Endothelial cell of hepatic sinusoid (primary cell): Measurements from ENCODE around the gene PRR11.
"Not testable (repeated sequence)": the region's sequence is repeated elsewhere in the genome, so short reads cannot be mapped to it uniquely, and the experiment has no call there.

Experiments
- in situ Hi-C: cut with HindIII; loops from 2 replicates; pipeline ENCODE4 v1.10.0; 2017; ENCODE audit warnings: low sequenced_read_pairs

PRR11 gene

DNA sequence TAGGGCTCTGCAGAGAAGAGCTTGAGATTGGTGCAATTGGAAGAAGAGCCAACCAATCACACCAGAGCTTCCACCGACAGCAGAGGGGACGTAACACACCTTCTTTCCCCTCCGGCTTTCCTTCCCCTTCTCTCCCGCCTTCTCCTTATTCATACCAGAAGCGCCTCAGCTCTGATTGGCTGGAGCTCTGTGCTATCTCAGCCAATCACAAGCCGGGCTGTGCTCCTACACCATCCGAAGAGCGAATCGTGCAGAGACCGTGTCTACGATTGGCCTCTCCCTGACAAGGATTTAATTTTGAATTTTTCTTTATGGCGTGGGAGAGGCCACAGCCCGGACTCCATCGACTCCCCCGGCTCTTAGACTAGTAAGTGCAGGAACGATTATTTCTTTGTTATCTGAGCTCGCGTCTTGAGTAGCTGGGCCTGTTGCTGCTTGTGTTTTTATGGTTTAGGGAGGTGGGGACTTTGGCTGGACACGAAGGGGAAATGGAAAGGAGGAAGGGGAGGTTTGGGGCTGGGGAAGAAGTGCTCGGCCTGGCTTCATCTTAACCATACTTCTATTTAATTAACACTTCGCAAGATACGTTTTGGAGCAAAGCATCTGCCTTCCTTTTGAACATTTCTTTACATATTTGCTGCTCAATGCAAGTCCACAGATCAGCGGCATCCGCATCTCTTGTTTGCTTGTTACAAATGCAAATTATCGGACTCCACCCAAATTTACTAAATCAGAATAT is at the start of gene PRR11:
TSS of gene PRR11 (plus strand) at position 308 of the 739 bp plus-strand sequence. CDS start 14,007 bp downstream, outside the sequence.
- in situ Hi-C loops: no loop called here

DNA sequence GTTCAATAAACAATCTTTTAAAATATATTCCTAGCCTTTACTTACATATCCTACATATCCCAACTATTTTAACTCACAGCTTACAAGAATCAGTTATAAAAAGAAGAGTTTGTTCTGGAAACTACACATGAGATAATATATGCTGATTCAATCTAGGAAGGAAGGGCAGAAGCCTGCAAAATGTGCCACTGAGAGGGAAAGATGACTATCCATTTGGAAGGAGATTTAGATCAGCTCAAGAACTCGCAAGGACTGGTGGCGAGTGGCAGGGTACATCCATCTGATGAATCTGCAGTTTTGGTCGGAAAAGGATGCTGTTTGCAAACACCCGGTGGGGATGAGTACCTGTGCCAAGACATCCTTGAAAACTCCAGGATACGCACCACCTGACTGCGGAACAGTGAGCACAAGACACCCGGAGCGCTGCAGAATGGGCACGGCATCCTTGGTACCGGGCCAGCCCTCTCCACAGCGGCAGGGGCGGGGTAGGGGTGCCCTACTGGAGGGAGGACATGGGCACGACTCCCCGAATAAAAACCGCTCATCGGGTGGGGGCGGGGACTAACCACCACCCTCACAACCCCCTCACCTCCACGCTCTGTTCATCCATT is 49.6 kb upstream of the PRR11 start:
- in situ Hi-C loops: no loop called here

DNA sequence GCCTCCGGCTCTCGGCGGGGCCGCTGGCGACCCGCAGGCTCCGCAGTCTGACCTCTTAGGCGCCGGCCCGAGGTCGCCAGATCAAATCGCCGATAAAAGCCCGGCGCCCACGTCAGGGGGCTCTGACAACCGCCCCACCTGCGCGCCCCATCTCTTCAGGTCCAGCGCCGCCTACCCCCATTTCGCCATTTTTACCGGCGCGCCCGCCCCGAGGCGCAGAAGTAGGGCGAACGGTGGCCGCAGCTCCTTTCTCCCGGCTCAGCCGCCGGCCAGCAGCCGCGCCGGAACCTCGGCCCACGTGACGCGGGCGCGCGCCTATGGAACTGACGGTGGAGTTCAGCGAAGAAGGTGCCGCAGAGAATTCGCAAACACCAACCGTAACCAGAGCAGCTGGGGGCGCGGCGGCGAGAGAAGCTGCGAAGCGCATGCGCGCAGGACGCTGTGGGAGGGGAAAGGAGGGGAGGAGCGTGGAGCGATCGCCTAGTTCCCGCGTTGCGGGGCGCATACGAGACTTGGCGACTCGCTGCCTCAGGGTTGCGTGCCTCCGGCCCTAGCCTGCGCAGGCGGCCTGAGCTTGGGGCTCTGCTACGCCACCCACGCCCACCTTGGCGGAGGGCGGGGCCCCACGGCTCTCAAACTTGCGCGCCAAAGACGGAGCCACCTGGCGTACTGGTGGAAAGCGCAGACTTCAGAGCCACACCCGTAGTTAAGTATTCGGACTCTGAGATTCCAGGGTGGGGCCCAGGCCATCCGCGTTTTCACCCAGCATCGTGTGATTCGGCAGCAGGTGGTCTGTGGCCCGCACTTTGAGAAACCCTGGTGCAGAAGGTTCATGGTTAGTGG is 48.9 kb upstream of the PRR11 start, which contains the start of gene TRIM37:
TSS of gene TRIM37 (minus strand) at position 418 of the 843 bp plus-strand sequence. CDS start 419 bp downstream, outside the sequence.
- in situ Hi-C loops: no loop called here

DNA sequence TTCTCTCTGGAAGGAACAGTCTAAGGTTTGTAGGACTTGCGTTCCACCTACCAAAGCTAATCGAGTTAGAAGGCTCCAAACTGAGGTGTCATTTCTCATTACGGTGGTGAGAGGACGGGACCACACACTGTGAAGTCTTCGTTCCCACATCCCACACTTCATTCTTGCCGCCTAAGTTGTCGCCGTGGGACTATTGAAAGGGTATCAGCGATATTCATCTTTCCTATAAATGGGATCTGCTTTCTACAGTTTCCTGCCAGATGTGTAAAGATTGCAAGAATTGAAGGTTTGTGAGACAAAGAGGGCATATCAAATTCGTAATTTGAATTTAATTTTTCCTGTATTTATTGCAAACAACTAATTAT is 48.3 kb upstream of the PRR11 start:
- in situ Hi-C loops: no loop called here

DNA sequence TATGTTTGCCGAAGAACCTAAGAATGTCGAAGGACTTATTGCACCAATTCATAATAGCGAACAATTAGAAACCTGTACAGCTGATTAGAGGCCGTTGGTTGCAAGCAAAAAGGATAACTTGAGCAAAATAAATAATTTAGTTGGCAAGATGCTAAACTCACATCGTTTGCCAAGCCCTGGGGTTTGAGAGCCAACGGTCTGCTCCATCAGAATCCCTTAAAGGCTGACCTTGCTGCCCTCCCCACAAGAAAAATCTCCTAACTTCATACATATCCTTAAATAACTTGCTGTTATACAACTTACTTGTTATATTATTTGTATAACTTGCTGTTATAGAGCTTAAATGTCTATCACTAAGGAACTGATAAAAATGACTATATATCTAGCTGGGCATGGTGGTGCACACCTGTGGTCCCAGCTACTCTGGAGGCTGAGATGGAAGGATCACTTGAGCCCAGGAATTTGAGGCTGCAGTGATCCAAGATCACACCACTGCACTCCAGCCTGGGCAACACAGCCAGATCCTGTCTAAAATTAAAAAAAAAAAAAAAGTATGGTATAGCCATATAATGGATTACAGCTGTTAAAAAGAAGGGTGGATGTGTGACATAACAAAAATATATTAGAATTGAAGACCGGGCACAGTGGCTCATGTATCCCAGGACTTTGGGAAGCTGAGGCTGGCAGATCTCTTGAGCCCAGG is 47.0 kb upstream of the PRR11 start:
- in situ Hi-C loops: no loop called here

DNA sequence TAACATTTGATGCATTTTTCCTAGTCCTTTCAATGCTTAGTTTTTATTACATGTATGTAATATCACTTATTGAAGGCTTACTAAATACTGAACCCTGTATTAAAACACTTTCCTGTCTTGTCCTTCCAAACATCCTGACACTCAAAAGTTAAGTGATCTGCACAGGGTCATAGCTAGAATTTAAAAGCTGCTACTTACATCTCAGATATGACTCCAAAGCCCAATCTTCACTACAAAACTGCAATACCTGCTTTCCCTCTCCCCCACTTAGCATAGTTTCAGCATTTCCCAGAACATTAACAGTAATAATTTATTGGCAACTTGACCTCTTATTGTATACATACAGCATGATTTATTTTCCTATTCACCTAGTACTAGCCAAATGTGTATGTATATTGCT is 44.6 kb upstream of the PRR11 start:
- in situ Hi-C loops: no loop called here

DNA sequence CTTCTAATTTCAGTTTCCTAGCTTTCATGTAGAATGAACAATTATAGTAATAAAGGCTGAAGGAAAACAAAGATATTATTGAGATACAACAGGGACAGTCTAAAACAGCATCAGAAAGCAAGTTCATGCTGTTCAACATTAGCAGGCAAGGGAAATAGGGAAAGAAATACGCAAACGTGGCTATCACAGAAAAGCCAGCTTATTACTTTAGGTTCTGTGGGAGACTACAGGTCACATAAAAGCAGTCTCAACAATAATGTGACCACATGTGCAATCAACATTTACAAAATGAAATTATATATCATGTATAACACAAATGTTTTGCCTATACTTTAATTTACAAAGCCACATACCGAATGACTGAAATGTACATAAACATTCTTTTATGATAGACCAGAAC is 44.0 kb upstream of the PRR11 start:
- in situ Hi-C loops: no loop called here

DNA sequence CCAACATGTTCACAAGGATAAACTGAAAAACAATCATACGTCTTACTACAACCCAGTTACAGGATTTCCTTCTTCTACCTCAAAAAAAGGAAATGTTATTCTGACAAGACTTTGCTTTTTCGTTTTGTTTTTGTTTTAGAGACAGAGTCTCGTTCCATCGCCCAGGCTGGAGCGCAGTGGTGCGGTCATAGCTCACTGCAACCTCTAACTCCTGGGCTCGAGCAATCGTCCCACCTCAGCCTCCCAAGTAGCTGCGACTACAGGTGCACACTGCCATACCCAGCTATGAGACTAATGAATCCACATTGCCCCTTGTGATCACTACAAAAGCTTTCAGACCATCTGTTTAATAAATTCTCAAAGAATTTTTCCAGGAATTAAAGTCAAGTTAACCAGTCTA is 40.1 kb upstream of the PRR11 start:
- in situ Hi-C loops: no loop called here

DNA sequence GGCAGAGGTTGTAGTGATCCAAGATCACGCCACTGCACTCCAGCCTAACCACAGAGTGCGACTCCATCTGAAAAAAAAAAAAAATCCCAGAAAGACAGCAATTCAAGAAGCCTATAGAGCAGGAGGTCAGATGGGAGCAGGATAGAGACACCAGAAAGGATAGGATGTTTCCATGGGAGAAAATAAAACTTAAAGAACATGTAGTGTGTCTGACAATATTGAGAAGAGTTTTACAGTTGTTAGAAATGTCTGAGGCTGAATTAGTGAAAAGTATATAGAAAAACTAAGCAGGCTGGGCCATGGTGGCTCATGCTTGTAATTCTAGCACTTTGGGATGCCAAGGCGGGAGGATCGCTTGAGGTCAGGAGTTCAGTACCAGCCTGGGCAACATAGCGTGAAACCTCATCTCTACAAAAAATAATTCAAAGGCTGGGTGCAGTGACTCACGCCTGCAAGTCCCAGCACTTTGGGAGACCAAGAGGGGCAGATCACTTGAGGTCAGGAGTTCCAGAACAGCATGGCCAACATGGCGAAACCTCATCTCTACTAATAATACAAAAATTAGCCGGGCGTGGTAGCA is 33.6 kb upstream of the PRR11 start:
- in situ Hi-C loops: no loop called here

DNA sequence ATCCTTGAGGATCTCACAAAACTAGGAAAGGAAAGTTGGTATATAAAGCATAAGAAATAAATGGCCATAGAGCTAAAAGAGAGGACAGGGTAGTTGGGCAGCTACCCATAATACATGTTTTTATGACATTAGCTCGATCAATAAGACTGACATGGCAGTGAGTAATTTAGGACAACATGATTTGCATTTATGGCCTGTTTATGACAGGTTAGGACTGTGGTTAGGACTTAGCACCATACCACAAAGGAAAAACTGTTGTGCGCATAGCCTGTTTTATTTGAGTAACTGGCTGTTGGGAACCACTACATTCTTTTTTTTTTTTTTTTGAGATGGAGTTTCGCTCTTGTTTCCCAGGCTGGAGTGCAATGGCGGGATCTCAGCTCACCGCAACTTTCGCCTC is 30.9 kb upstream of the PRR11 start:
- in situ Hi-C loops: no loop called here

DNA sequence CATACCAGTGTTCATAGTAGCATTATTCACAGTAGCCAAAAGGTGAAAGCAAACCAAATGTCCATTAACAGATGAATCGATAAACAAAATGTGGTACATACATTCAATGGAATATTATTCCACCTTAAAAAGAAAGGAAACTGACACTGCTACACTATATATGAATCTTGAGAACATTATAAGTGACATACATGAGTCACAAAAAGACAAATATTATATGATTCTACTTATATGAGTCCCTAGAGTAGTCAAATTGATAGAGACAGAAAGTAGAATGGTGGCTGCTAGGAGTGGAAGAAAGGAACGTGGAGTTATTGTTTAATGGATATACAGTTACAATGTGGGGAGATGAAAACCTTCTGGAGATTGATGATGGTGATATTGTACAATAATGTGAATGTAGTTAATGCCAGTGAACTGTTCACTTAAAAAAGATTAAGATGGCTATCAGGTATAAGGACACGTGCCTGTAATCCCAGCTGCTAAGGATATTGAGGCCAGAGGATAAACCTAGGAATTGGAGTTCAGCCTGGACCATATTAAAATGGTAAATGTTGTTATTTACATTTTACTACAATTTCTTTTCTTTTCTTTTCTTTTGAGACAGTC is 28.6 kb upstream of the PRR11 start:
- in situ Hi-C loops: no loop called here

DNA sequence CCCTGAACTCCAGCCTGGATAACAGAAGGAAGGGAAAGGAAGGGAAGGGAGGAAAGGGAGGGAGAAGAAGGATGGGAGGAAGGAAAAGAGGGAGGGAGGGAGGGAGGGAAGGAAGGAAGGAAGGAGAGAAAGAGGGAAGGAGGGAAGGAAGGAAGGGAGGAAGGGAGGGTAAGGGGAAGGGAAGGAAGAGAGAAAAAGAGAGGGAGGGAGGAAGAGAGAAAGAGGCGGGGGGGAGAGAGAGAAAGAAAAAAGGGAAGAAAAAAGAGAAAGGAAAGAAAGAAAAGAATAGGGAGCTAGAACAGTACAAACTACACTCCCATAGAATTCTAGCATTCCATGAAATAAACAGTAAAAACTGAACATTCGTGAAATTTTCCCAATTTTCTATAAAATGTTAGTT is 25.7 kb upstream of the PRR11 start:
- in situ Hi-C loops: loop anchor here (5.0 kb wide), 1 partner anchor 62 kb away; no protein-coding TSS in a partner anchor

DNA sequence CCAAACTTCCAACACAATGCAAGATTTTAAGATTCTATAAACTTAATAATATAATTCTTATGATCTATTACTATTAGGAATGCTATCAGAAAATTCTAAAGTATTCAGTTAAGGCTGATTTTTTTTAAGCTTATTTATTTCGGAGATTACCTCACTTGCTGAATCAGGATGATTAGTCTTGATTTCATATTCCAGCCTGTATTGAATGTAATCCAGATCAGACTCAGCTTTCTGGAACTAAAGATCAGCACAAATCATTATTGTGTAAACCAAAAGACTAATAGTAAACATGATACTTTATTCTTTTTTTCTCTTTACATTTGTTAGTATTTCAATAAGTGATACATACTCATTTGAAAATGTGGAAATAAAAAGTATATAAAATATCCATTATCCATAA is 24.4 kb upstream of the PRR11 start:
- in situ Hi-C loops: loop anchor here (5.0 kb wide), 1 partner anchor 61 kb away; no protein-coding TSS in a partner anchor

DNA sequence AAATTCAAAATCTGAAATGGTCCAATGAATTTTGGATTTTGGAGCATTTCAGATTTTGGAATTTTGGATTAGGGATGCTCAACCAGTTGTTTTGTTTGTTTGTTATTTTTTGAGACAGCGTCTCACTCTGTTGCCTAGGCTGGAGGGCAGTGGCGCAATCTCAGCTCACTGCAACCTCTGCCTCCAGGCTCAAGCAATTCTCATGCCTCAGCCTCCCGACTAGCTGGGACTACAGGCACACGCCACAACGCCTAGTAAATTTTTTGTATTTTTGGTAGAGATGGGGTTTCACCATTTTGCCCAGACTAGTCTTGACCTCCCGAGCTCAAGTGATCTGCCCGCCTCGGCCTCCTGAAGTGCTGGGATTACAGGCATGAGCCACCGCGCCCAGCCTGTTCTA is 17.2 kb upstream of the PRR11 start:
- in situ Hi-C loops: not testable (repeated sequence)

DNA sequence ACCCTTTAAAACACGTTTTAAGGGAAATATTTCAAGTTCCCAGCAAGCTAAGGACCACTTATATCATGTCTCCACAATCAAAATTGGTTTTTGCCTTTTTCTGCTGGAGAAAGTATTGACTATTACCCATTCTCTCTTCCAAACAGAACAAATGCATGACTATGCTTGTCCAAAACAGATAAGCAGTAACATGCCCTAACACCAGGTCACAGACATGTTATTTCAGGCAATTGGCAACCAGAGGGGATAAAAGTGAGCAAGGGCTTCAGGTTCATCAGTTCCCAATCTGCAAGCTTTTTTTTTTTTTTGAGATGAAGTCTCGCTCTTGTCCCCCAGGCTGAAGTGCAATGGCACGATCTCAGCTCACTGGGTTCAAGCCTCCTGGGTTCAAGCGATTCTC is 15.6 kb upstream of the PRR11 start:
- in situ Hi-C loops: no loop called here

DNA sequence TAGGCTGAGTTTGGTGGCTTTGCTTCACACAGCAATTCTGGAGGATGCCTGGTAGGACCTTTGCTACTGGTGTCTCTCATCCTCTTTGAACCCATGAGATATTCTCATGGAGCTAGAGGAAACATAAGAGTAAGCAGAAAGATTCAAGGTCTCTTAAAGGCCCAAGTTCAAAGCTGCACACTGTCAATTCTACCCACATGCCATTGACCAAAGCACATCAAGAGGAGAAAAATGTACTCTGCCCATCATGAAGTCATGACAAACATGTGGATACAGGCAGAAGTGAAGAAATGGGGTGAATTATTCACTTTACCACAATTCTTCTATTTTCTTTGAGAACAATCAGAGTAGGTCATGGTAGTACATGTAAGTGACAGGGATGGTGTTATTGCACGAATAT is 13.7 kb upstream of the PRR11 start:
- in situ Hi-C loops: no loop called here

DNA sequence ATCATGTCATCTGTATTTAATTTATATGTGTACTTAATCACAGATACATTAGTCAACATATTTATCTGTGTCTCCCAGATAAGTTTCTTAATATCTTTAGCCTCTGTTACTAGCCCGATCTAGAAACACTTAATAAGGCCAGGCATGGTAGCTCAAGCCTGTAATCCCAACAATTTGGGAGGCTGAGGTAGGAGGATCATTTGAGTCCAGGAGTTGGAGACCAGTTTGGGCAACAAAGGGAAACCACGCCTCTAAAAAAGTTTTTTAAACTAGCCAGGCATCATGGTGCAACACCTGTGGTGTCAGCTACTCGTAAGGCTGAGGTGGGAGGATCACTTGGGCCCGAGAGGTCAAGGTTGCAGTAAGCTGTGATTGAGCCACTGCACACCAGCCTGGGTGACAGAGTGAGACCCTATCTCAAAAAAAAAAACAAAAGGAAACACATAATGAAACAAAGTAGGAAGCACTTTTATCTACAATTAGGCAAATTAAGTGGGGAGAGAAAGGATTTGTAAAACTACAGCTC is 9.9 kb upstream of the PRR11 start:
- in situ Hi-C loops: no loop called here

DNA sequence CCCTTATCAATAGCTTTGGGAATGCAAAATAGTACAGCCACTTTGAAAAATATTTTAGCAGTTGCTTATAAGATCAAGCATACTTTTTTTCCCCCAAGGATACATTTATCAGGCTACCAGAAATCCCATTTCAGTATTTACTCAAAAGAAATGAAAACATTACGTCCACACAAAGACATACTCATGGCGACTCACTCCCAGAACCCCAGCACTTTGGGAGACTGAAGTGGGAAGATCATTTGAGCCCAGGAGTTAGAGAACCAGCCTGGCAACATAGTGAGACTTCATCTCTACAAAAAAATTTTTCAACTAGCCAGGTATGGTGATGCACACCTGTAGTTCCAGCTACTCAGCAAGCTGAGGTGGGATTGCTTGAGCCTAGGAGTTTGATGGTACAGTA is 6.5 kb upstream of the PRR11 start:
- in situ Hi-C loops: no loop called here

DNA sequence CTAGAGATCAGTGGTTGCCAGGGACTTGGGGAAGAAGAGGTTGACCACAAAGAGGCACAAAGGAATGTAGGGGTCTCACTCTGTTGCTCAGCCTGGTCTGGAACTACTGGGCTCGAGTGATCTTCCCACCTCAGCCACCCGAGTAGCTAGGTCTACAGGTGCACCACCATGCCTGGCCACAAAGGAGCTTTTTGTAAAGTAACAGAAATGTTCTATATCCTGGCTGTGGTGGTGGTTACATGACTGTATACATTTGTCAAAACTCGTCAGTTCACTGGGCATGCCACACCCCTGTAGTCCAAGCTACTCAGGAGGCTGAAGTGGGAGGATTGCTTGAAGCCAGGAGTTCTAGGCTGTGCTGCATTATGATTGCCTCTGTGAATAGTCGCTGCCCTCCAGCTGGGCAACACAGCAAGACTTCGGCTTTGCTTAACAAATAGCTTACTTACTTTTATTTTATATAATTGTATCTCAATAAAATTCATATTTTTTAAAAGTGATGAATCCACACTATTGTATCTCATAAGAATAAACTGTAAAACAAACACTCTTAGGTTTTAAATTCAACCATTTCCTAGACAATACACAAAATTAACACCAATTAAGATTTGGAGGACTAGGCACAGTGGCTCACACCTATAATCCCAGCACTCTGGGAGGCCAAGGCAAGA is 5.6 kb upstream of the PRR11 start:
- in situ Hi-C loops: no loop called here
